Stimulated activated CD4-positive, alpha-beta T cell treated with anti-CD3 and anti-CD28 coated beads, TNF-alpha, amount 100 ng/mL, for 1 hour (primary cell): ENCODE measurements around the gene PLPPR5.

Experiments
- DNase-seq, 3 donors: peaks; one replicate each; pipeline ENCODE4 v3.0.0-alpha.2; 2020; ENCODE audit warnings: low read depth in 3 of 3, low spot score in 1 of 3

Gene PLPPR5

GRCh38 chr1:98860329-98860728 lies 144.3 kb downstream of the PLPPR5 start:
- DNase-seq, result no peak

GRCh38 chr1:98854137-98854536 lies 150.5 kb downstream of the PLPPR5 start:
- DNase-seq, result no peak

GRCh38 chr1:98849969-98850636 lies 154.6 kb downstream of the PLPPR5 start:
- no peak for DNase-seq

- no peak for DNase-seq
These were observed 162.4 kb downstream of the PLPPR5 start for GRCh38 chr1:98842241-98842640.
